Astrocyte (in vitro differentiated cells and primary cell): ENCODE results near the gene RCAN3. TPM values are rescaled to one million over a fixed set of nuclear protein-coding genes. Genes with fewer than 3 reads are reported as not detected.

ENCODE experiments used
- DNase-seq: peaks from one replicate; pipeline ENCODE4 v3.0.0-alpha.2; 2010; ENCODE audit warnings: low read depth
- FAIRE-seq: peaks from 2 replicates; lab custom pipeline; 2011; peaks lifted over from hg19 to GRCh38; lab: Jason Lieb, UNC
- H2AFZ ChIP-seq: 2 replicates; pipeline ENCODE4 v1.6.0; 2012; ENCODE audit warnings: low read depth, low read length, inconsistent platforms
- H3K27ac ChIP-seq: 2 replicates; pipeline ENCODE4 v1.5.1; 2011; ENCODE audit warnings: low read depth, low read length, inconsistent platforms
- H3K27me3 ChIP-seq: 2 replicates; pipeline ENCODE4 v1.6.0; 2011; ENCODE audit warnings: low read length, inconsistent platforms; ENCODE audit not compliant: insufficient read depth
- H3K36me3 ChIP-seq: 2 replicates; pipeline ENCODE4 v1.5.1; 2011; ENCODE audit warnings: low read length, inconsistent platforms; ENCODE audit not compliant: insufficient read depth
- H3K4me1 ChIP-seq: 2 replicates; pipeline ENCODE4 v1.5.1; 2011; ENCODE audit warnings: low read length, inconsistent platforms; ENCODE audit not compliant: insufficient read depth
- H3K4me2 ChIP-seq: 2 replicates; pipeline ENCODE4 v1.6.0; 2012; ENCODE audit warnings: low read length, inconsistent platforms
- H3K4me3 ChIP-seq: 2 replicates; pipeline ENCODE4 v1.5.1; 2011; ENCODE audit warnings: low read depth, mild to moderate bottlenecking, low read length, inconsistent platforms; ENCODE audit not compliant: insufficient read depth
- H3K79me2 ChIP-seq: 2 replicates; pipeline ENCODE4 v1.6.0; 2012; ENCODE audit warnings: mild to moderate bottlenecking, low read length, inconsistent platforms; ENCODE audit not compliant: insufficient read depth
- H3K9ac ChIP-seq: 2 replicates; pipeline ENCODE4 v1.6.0; 2012; ENCODE audit warnings: mild to moderate bottlenecking, low read length, inconsistent platforms
- H3K9me3 ChIP-seq: 2 replicates; pipeline ENCODE4 v1.5.1; 2012; ENCODE audit warnings: low read depth, mild to moderate bottlenecking, low read length, inconsistent platforms; ENCODE audit not compliant: insufficient read depth
- H4K20me1 ChIP-seq: 2 replicates; pipeline ENCODE4 v1.6.0; 2012; ENCODE audit warnings: low read length, inconsistent platforms; ENCODE audit not compliant: insufficient read depth
- H3K27ac Mint-ChIP-seq: one replicate; pipeline ENCODE4 v1.8.0; 2021; ENCODE audit warnings: mild to moderate bottlenecking, mixed read lengths; ENCODE audit not compliant: unreplicated experiment
- H3K27me3 Mint-ChIP-seq: one replicate; pipeline ENCODE4 v1.8.0; 2021; ENCODE audit warnings: low read depth, mixed read lengths; ENCODE audit not compliant: unreplicated experiment
- H3K36me3 Mint-ChIP-seq: one replicate; pipeline ENCODE4 v1.8.0; 2021; ENCODE audit warnings: low read depth, mixed read lengths; ENCODE audit not compliant: unreplicated experiment
- H3K4me1 Mint-ChIP-seq: one replicate; pipeline ENCODE4 v1.8.0; 2021; ENCODE audit warnings: low read depth, mixed read lengths; ENCODE audit not compliant: unreplicated experiment
- H3K4me3 Mint-ChIP-seq: one replicate; pipeline ENCODE4 v1.8.0; 2021; ENCODE audit warnings: mild to moderate bottlenecking, moderate library complexity, mixed read lengths; ENCODE audit not compliant: unreplicated experiment
- H3K9me3 Mint-ChIP-seq: one replicate; pipeline ENCODE4 v1.8.0; 2021; ENCODE audit warnings: mild to moderate bottlenecking, mixed read lengths; ENCODE audit not compliant: unreplicated experiment
- EZH2 ChIP-seq: IDR thresholded peaks from 2 replicates; pipeline ENCODE4 v1.6.1; 2012; ENCODE audit warnings: mild to moderate bottlenecking, low read length, inconsistent platforms; ENCODE audit not compliant: insufficient read depth
- total RNA-seq: library from RNA; stranded (reverse); gene quantifications from 2 replicates; pipeline ENCODE4 v1.2.1, GENCODE V29; 2021
- TF ChIP-seq, protein P1 (sequence below): IDR thresholded peaks from 2 replicates; pipeline ENCODE4 v1.5.1; 2011; ENCODE audit warnings: low read depth, mild to moderate bottlenecking, inconsistent platforms, low read length, moderate library complexity; ENCODE audit not compliant: insufficient read depth

RCAN3 gene
- total RNA-seq, 1 donor from 2014 or later, result 17.7 TPM

DNA sequence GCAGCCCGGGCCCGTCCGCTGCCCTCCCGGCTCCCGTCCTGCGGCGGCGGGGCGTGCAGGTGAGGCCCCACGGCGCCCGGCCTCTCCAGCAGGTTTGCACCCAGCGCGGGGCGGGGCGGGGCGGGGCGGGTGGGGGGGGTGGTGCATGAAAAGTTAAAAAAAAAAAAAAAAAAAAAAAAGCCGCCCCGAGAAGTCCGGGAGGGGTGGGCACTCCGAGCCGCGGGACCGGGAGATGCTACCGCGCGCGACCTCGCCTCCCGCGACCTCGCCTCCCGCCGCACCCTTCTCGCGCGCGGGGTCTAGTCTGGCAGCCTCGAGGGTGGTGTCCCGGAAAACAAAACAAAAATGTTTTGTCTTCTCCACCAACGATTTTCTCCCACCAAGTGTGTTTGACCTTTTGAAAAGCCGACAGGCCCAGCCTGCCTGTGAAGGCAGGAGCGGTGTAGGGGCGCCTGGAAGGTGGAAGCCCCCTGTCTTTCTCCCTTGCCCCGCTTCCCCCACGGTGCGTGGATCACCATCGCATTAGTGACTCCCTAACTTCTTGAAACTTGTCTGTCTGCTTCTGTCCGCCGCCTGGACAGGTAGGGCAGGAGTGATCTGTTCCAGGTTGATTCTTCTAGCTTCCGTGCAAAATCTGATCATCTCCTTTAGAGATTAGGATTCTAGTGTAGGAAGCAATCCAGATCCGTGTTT lies 569 bp downstream of the RCAN3 start:
- no peaks in the 10 kb centered on the region for H3K36me3 ChIP-seq
- Mint-ChIP-seq H3K9me3 (no peaks in the 10 kb centered on the region), H3K36me3 (no peaks in the 10 kb centered on the region), H3K27me3 (peaks cover 2% of the 10 kb centered on the region), H3K27ac (peak overlapping the region; percentile 73), H3K4me3 (peak overlapping the region; percentile 92), H3K4me1 (peaks cover 2% of the 10 kb centered on the region)
- H3K4me3 ChIP-seq, result peak overlapping the region; percentile 79
- peak overlapping the region; percentile 21 for H3K27ac ChIP-seq
- no peaks in the 10 kb centered on the region for H3K27me3 ChIP-seq
- H2AFZ ChIP-seq, result peak overlapping the region; percentile 70
- DNase-seq (no peak), FAIRE-seq (no peak)
- peaks cover 4% of the 10 kb centered on the region for H3K79me2 ChIP-seq
- TF ChIP-seq, protein P1, sequence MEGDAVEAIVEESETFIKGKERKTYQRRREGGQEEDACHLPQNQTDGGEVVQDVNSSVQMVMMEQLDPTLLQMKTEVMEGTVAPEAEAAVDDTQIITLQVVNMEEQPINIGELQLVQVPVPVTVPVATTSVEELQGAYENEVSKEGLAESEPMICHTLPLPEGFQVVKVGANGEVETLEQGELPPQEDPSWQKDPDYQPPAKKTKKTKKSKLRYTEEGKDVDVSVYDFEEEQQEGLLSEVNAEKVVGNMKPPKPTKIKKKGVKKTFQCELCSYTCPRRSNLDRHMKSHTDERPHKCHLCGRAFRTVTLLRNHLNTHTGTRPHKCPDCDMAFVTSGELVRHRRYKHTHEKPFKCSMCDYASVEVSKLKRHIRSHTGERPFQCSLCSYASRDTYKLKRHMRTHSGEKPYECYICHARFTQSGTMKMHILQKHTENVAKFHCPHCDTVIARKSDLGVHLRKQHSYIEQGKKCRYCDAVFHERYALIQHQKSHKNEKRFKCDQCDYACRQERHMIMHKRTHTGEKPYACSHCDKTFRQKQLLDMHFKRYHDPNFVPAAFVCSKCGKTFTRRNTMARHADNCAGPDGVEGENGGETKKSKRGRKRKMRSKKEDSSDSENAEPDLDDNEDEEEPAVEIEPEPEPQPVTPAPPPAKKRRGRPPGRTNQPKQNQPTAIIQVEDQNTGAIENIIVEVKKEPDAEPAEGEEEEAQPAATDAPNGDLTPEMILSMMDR, result no peak
- TF ChIP-seq EZH2, result no peak
- H3K9ac ChIP-seq, result peak overlapping the region; percentile 87
- H3K4me1 ChIP-seq, result peaks cover 11% of the 10 kb centered on the region
- peak overlapping the region; percentile 95 for H3K4me2 ChIP-seq
- peaks cover 6% of the 10 kb centered on the region for H4K20me1 ChIP-seq
- H3K9me3 ChIP-seq, result no peaks in the 10 kb centered on the region

DNA sequence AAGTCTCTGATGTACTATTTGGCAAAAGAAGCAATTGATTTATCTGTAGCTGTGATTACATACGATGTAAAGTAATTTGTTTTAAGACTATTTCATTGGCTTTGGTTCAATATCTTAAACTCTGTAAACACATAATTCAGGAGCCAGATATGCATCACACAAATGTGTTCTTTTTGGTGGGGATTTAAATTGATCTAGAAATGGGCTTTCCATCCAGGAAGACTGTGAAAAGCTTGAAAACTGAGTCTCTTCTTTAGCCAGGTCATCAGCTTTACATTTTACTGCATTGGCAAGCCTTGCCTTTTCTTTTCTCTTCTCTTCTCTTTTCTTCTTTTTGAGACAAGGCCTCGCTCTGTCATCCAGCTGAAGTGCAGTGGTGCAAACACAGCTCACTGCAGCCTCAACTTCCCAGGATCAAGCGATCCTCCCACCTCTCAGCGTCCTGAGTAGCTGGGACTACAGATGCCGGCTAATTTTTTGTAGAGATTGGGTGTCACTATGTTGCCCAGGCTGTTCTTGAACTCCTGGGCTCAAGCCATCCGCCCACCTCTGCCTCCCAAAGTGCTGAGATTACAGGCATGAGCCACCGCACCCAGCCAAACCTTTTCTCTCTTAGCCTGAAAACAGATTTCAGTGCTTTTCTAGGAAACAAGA lies 1.4 kb downstream of the RCAN3 start:
- TF ChIP-seq, protein P1, result no peak
- TF ChIP-seq EZH2, result no peak
- no peaks in the 10 kb centered on the region for H3K9me3 ChIP-seq
- no peak for FAIRE-seq

More for the DNA sequence above, 1.4 kb downstream of the RCAN3 start:
- H3K79me2 ChIP-seq, result peaks cover 4% of the 10 kb centered on the region
- Mint-ChIP-seq H3K27me3 (no peaks in the 10 kb centered on the region), H3K27ac (no peak overlapping the region), H3K4me1 (peaks cover 2% of the 10 kb centered on the region), H3K4me3 (peak overlapping the region; percentile 92), H3K9me3 (peaks cover 2% of the 10 kb centered on the region), H3K36me3 (no peaks in the 10 kb centered on the region)
- no peaks in the 10 kb centered on the region for H3K36me3 ChIP-seq
- no peak overlapping the region for H3K27ac ChIP-seq
- no peak for DNase-seq
- peak overlapping the region; percentile 78 for H3K9ac ChIP-seq
- H3K4me3 ChIP-seq, result peak overlapping the region; percentile 79
- no peak overlapping the region for H2AFZ ChIP-seq
- no peaks in the 10 kb centered on the region for H3K27me3 ChIP-seq
- H3K4me1 ChIP-seq, result peaks cover 11% of the 10 kb centered on the region
- H4K20me1 ChIP-seq, result peaks cover 6% of the 10 kb centered on the region
- peak overlapping the region; percentile 95 for H3K4me2 ChIP-seq
